Kidney (tissue), 14 donors: Measurements from ENCODE around the gene DIDO1. TPM values are rescaled to one million over a fixed set of nuclear protein-coding genes. Genes with fewer than 3 reads are reported as not detected.

Experiments used
- DNase-seq, 5 donors: peaks; one replicate each; pipeline ENCODE4 v3.0.0-alpha.2; 2013 to 2020
- FAIRE-seq: peaks from 2 replicates; lab custom pipeline; 2012; peaks lifted over from hg19 to GRCh38; lab: Jason Lieb, UNC
- H3K27ac ChIP-seq, 2 donors: one replicate each; pipeline ENCODE4 v1.7.0; 2013; ENCODE audit warnings: low read depth in 2 of 2, low read length in 2 of 2, inconsistent platforms in 1 of 2
- H3K27me3 ChIP-seq: one replicate; pipeline ENCODE4 v1.7.1; 2013; ENCODE audit warnings: low read length, inconsistent platforms; ENCODE audit not compliant: control insufficient read depth, insufficient read depth
- H3K36me3 ChIP-seq, 3 donors: one replicate each; pipeline versions ENCODE4 v1.7.0 to v1.7.1; 2013; ENCODE audit warnings: low read length in 3 of 3, control low read depth in 1 of 3, inconsistent platforms in 1 of 3; ENCODE audit not compliant: insufficient read depth in 3 of 3, control insufficient read depth in 2 of 3
- H3K4me1 ChIP-seq, 3 donors: one replicate each; pipeline versions ENCODE4 v1.7.0 to v1.7.1; 2013; ENCODE audit warnings: low read length in 3 of 3, inconsistent platforms in 1 of 3, low read depth in 1 of 3; ENCODE audit not compliant: control insufficient read depth in 2 of 3, insufficient read depth in 2 of 3
- H3K4me3 ChIP-seq, 3 donors: one replicate each; pipeline versions ENCODE4 v1.7.0 to v1.8.1; 2013; ENCODE audit warnings: low read length in 3 of 3, control low read depth in 1 of 3, inconsistent platforms in 1 of 3
- H3K9ac ChIP-seq, 3 donors: one replicate each; pipeline versions ENCODE4 v1.7.0 to v1.7.1; 2013; ENCODE audit warnings: low read length in 3 of 3, control low read depth in 1 of 3, inconsistent platforms in 1 of 3
- H3K9me3 ChIP-seq, 3 donors: one replicate each; pipeline versions ENCODE4 v1.7.0 to v1.7.1; 2013; ENCODE audit warnings: low read length in 3 of 3, control low read depth in 1 of 3, inconsistent platforms in 1 of 3; ENCODE audit not compliant: control insufficient read depth in 2 of 3, insufficient read depth in 1 of 3
- CTCF ChIP-seq: IDR thresholded peaks from 3 replicates; pipeline ENCODE4 v1.5.1; 2012; ENCODE audit warnings: mild to moderate bottlenecking, moderate library complexity, borderline replicate concordance; ENCODE audit not compliant: insufficient read depth; ENCODE audit errors: extremely low read depth
- intact Hi-C: fragments of 100-400 bp; cut with DNase I; formaldehyde crosslinking; loops from one replicate; pipeline ENCODE4 v1.11.1; 2022
- polyA plus RNA-seq: library from polyadenylated mRNA; stranded (reverse); fragments of 350-450 nt; fragmentation: Illumina TruSeq; extraction: RNeasy Lipid Tissue Mini Kit (QIAGEN cat#74804); gene quantifications from one replicate; pipeline ENCODE4 v1.2.3, GENCODE V29; 2014; ENCODE audit warnings: low read depth, low replicate concordance; ENCODE audit not compliant: insufficient read depth
- total RNA-seq: library from RNA; stranded (reverse); fragmentation: NEBNext Ultra II Directional; extraction: Animal tissue kit (Norgen Biotek cat#: 25700); gene quantifications from one replicate; pipeline ENCODE4 v1.2.1, GENCODE V29; 2021
- donor health status: control.
- donor health status: control.
- donor health status: control.
- donor health status: control.
- donor health status: control.
- donor health status: DM: yes; HTN: yes; CAD: no.
- donor health status: Normal renal cell carcinoma (clear cell type).

DIDO1 gene
- total and polyA plus RNA-seq, 2 donors from 2014 or later: 23.0 to 67.9 TPM

- no peaks in the 10 kb centered on the region for H3K9me3 ChIP-seq
- DNase-seq (no peak), FAIRE-seq (no peak)
- H3K4me3 ChIP-seq: no peak overlapping the region
- H3K9ac ChIP-seq: no peak overlapping the region
- H3K36me3 ChIP-seq: no peaks in the 10 kb centered on the region
- H3K27ac ChIP-seq: peak overlapping the region in 1 of 2 donors; percentile 19
- peaks cover 4 to 54% (median 53%) of the 10 kb centered on the region in 3 donors for H3K4me1 ChIP-seq
- H3K27me3 ChIP-seq: no peaks in the 10 kb centered on the region
- no peak for TF ChIP-seq CTCF
- intact Hi-C loops: no loop called here
These were observed 6.2 kb downstream of the DIDO1 start for GRCh38 chr20:62920039-62920645.

- no peak for DNase-seq
These were observed 7.5 kb downstream of the DIDO1 start for GRCh38 chr20:62918831-62919230.

GRCh38 chr20:62918147-62918546 is 8.2 kb downstream of the DIDO1 start:
- no peak for TF ChIP-seq CTCF
- Histone ChIP-seq H3K9me3 (no peaks in the 10 kb centered on the region), H3K9ac (no peak overlapping the region), H3K4me1 (peaks cover 0 to 48% (median 41%) of the 10 kb centered on the region in 3 donors), H3K27ac (no peak overlapping the region), H3K27me3 (no peaks in the 10 kb centered on the region), H3K36me3 (peaks cover 0 to 5% (median 0%) of the 10 kb centered on the region in 3 donors), H3K4me3 (no peak overlapping the region)
- intact Hi-C loops: no loop called here
- DNase-seq (peak in 2 of 5 donors; percentile 37 to 52), FAIRE-seq (no peak)

More at GRCh38 chr20:62918831-62919230, 7.5 kb downstream of the DIDO1 start:
- Histone ChIP-seq H3K4me3 (no peak overlapping the region), H3K9me3 (no peaks in the 10 kb centered on the region), H3K4me1 (peaks cover 0 to 49% (median 48%) of the 10 kb centered on the region in 3 donors), H3K9ac (peak overlapping the region in 1 of 3 donors; percentile 27), H3K27ac (no peak overlapping the region), H3K36me3 (no peaks in the 10 kb centered on the region), H3K27me3 (no peaks in the 10 kb centered on the region)
- no peak for TF ChIP-seq CTCF
- intact Hi-C loops: no loop called here
- no peak for FAIRE-seq
